DMS114 treated with DMSO at 0.1 percent for 48 hours (cell line): ENCODE results near the gene GMDS.

Source experiments
- DNase-seq: peaks from one replicate; lab custom pipeline; 2025; ENCODE audit not compliant: unreplicated experiment; lab: John Stamatoyannopoulos, UW

GMDS gene

DNA sequence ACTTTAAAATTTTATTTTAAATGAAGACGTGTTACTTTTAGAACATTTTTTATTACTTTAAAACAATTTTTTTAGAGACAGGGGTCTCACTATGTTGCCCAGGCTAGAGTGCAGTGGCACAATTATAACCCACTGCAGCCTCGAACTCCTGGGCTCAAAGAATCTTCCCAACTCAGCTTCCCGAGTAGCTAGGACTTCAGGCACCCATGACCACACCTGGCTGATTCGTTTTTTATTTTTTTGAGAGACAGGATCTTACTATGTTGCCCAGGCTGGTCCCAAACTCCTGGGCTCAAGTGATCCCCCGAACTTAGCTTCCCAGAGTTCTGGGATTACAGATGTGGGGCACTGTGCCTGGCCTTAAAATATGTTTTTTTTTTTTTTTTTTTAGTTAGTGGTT, 287.7 kb downstream of the GMDS start:
- no peak for DNase-seq

- DNase-seq = no peak
These were observed 292.6 kb downstream of the GMDS start for GRCh38 chr6:1952740-1953360.

DNA sequence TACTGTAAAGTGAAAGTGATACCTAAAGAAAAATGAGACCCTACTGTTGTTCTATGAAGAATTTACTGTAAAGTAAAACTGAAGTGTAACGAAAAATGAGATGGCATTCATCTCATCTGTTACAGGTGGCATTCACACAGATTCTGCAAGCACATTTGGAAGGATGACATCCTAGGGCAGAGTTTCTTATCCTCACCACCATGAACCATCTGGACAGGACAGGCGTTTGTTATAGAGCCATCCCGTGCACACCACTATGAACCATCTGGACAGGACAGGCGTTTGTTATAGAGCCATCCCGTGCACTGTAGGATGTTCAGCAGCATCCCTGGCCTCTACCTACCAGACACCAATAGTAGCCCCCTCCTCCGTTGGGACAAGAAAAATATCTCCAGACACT, 294.8 kb downstream of the GMDS start:
- DNase-seq = no peak

GRCh38 chr6:1949538-1949937, 295.9 kb downstream of the GMDS start:
- DNase-seq = no peak

DNA sequence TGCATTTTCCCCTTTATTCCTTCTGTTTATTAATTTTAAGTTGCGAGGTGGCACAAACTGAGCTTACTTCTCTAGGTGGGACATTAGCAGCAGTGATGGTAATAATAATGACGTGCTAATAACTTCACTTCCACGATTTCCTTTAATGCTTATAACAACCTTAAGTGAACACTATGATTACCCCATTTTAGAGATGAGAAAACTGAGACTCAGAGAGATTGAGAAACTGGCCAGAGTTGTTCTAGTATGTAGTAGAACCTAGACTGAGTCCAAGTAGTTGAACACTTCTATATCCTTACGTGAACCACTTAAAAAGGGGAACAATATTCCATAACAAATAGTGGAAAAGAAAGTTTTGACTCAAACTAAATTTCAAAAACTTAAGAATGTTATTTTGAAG, 297.5 kb downstream of the GMDS start:
- DNase-seq = no peak

DNA sequence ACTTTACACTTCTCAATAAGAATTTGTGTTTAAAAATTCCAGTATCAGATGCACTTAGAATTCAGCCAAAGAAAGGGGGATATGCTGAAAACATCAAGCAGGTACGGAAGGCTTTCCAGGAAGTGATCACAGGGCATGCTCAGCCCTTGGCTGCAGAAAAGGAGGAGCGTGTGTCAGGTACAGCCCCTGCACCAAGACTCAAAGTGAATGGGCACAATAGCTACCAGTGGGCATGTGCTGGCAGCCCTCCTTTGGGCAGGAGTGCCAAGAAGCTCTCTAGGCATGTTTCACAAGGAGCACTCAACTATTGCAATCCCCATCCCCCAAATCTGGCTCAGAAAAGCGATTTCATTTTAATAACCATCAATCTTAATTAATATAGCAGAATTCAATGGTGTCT, 298.8 kb downstream of the GMDS start:
- no peak for DNase-seq

- no peak for DNase-seq
These were observed 300.1 kb downstream of the GMDS start for GRCh38 chr6:1945235-1945832.

GRCh38 chr6:1942834-1943233, 302.6 kb downstream of the GMDS start:
- no peak for DNase-seq

GRCh38 chr6:1941534-1941933, 303.9 kb downstream of the GMDS start:
- no peak for DNase-seq

DNA sequence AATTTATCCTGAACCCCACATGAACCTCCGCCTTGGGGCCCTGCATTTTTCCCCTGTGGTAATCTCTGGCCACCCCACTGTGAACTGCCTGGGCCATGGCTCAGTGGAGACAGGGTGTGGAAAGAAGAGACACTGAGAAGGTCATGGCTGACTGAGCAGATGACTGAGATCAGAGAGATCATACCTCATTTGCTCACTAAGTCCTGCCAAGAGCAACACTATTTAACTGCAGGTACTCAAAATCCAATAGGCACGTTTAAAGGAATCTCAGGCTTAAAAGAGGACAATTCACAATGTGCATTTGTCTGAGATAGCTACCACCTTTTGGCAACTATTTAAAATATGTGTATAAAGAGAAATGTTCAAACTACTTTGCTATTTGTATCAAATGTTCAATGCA, 305.0 kb downstream of the GMDS start:
- no peak for DNase-seq

GRCh38 chr6:1933292-1933691, 312.1 kb downstream of the GMDS start:
- no peak for DNase-seq

GRCh38 chr6:1931817-1932216, 313.6 kb downstream of the GMDS start:
- DNase-seq = no peak

DNA sequence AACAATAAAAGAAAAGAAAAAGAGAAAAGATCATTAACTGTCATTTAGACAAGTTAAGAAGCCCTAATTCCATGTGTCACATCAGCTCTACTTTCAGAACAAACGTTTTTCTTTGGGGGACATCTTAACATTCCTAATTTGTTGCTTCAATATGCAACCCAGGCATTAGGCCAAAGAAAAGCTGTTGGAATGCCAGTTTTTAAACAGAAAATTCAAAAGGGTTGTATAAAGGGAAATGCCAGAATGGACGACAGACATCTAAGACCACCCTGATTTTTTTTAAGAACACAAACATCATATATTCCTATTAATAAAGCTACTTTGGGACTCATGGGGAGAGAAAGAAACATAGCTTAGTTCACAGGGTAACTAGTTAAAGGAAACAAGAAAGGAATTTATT, 315.0 kb downstream of the GMDS start:
- no peak for DNase-seq

GRCh38 chr6:1929931-1930330, 315.5 kb downstream of the GMDS start:
- no peak for DNase-seq

DNA sequence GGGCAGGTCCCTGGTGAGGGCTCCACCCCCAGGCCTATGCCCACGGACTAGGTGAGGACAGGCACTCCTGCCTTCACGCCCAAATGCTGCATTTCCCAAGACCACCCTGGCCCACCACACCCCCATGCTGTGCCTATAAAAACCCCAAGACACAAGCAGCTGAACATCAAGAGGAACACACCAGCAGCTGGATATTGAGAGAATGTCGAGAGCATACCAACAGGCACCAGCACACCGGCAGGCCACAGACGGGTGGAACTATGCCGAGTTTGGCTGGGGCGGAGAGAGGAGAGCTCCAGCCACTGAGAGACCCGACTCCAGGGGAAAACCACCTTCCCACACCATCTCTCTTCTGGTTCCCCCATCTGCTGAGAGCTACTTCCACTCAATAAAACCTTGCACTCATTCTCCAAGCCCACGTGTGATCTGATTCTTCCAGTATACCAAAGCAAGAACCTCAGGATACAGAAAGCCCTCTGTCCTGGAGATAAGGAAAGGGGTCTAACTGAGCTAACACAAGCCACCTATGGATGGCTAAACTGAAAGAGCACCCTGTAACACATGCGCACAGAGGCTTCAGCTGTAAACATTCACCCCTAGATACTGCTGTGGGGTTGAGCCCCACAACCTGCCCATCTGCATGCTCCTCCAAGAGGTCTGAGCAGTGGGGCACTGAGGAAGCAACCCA, 319.5 kb downstream of the GMDS start:
- DNase-seq = no peak

- no peak for DNase-seq
These were observed 322.0 kb downstream of the GMDS start for GRCh38 chr6:1923449-1923848.

- no peak for DNase-seq
These were observed 327.6 kb downstream of the GMDS start for GRCh38 chr6:1917626-1918371.

DNA sequence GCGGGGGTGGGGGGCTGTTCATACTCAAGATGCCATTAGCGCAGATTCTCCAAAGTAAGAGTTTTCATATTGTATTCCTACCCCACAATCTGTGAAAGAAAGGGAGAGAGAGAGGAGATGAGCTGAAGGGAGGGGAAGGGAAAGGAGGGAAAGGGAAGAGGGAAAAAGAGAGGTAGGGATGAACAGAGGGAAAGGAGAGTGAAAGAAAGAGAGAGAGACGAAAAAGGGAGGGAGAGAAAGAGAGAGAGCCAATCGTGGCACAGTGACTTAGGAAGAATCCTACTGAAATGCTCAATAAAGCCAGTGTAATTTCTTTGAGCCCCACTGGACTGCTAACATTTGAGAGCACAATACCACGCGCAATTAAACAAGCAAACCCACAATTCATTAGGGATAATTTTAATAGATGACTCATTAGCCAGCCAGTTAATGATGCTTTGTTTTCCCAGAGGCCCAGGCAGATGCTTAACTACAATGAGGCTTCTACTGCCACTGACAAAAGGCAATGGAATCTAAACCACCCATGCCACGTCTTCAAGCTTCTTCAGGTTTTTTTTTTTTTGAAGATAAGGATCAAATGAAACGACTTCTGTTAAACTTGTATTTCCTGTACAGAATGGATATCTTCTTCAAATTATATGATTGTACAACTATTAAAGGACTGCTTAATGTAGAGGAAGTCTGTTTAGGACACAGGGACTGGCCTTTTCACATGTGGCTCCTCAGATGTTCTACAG, 328.9 kb downstream of the GMDS start:
- DNase-seq = no peak

DNA sequence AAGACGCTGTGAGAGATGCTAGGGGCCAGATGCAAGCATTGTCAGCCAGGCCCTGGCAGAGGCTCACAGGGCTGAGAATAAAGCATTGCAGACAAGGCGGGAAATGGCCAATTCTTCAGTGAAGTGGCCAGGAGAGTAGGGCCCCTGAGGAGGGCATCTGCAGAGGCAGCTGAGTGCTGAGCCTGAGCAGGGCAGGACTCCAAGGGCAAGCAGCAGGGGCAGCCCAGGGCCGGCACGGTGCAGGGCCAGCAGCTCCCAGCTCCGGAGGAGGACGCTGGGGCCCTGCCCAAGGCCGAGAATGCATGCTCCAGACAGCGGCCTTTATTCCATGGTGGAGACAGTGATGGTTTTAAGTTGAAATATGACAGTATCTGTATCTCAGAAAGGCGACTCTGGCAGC, 330.2 kb downstream of the GMDS start:
- no peak for DNase-seq

GRCh38 chr6:1913577-1913976, 331.8 kb downstream of the GMDS start:
- no peak for DNase-seq

GRCh38 chr6:1912731-1913130, 332.7 kb downstream of the GMDS start:
- DNase-seq = no peak
